NCI-H187 treated with DMSO at 0.1 percent for 48 hours (cell line): ENCODE data around the gene NLRP8.
"Not testable (repeated sequence)": the region's sequence is repeated elsewhere in the genome, so short reads cannot be mapped to it uniquely, and the experiment has no call there.

Experiments
- DNase-seq: peaks from one replicate; lab custom pipeline; 2025; lab: John Stamatoyannopoulos, UW

The NLRP8 gene

DNA sequence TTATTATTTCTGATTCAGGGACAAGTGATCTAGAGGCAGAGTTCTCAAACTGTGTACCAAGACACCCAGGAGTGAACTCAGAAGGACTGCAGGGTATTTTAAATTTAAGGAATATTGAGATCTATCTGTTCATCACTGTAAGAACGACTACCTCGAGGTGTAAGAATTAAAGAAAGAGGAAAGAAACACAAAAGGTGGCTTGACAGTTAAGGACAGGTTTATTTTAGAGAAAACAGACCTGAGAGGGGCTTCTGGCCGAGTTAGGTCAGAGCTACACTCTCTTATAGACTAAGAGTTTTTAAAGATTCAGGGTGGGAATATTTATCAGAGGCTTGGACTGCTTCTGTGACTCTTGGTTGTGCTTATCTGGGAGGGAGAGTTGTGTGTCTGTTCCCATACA is 26.4 kb downstream of the NLRP8 start:
- DNase-seq, result no peak

DNA sequence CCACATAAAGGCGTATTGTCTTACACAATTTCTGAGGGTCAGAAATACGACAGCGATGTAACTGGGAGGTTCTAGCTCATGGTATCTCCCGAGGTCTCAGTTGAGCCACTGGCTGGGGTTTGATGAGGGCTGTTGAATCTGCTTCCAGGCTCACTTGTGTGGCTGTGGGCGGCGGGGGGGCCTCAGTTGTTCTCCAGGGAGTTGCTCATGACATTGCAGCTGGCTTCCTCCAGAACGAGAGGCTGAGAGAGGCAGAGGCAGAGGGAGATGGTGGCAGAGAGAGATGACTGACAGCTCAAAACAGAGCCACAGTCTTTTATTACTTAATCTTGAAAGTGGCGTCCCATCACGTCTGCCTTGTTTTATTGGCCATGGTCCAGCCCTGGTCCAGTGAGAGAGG is 32.8 kb downstream of the NLRP8 start:
- no peak for DNase-seq

DNA sequence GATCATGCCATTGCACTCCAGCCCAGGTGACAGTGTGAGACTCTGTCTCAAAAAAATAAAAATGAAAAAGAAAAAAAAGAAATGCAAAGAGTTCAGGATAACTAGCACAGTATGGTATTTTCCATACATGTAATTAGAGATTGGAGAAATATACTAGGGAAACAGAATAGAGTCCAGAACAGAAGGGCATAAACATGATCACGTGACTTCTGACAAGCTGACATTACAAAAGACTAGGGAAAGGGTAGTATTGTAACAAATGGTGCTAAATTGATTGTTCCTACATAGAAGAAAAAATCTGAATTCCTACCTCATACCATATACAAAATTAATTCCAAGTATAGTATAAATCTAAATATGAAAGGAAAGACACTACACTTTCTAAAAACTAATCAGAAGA is 37.6 kb downstream of the NLRP8 start:
- DNase-seq, result no peak

DNA sequence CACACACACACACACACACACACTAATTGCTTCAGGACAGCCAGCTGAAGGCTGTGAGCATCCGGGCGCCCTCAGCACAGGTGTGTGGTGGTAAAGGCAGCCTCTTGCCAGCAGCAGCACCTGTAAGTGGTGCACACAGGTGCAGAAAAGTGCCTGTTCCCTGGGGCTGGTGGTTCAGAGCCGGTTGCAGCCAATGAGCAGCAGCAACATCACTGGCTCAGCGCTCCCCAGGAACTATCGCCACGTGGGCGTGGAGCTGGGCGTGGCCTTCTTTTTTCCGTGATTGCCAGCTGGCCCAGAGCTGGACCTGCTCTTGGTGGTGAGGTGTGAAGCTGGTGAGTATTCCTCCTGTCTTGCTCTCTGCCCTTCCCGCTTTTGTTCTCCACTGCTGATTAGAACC is 38.9 kb downstream of the NLRP8 start, which contains the start of gene NLRP5:
Gene NLRP5, plus strand, starts transcription at position 289 of the 400 bp plus-strand sequence.
- no peak for DNase-seq

DNA sequence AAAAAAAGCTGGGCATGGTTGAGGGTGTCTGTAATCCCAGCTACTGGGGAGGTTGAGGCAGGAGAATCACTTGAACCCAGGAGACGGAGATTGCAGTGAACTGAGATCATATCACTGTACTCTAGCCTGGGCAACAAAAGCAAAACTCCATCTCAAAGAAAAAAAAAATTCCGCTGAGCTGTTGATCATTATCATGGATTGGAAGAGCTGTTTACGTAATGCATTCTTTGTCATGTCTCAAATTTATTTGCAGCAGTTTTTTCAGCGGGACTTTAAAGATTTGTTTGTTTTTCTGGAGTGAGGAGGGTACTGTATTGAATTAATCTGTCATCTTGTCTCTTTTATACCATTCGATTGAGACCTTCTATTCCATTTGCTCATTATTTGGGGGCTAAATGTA is 43.2 kb downstream of the NLRP8 start:
- DNase-seq, result no peak

DNA sequence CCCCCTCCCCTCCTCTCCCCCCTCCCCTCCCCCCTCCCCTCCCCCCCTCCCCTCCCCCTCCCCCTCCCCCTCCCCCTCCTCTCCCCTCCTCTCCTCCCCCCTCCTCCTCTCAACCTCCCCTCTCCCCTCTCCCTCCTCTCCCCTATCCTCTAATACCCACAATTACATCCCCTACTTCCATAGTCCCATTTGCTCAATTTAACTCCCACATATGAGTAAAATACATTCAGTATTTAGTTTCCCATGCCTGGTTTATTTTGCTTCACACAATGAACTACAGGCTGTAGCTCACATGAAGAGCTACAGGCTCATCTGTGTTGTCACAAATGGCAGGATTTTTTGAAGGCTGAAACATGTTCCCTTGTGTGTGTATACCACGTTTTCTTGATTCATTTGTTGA is 45.9 kb downstream of the NLRP8 start:
- no peak for DNase-seq

DNA sequence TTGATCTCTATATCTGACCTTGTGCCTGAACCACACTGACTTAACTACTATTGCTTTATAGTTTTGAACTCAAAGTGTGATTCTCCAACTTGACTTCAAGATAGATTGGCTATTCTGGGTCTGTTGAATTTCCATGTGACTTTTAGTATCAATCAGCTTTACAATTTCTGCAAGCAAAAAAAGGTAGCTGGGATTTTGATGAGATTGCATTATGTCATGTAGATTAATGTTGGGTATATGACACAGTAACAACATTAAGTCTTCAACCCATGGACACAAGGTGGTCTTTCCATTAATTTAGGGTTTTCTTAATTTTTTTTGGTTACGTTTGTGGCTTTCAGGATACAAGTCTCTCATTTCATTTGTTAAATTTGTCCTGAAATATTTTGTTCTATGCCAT is 67.1 kb downstream of the NLRP8 start:
- DNase-seq, result no peak

DNA sequence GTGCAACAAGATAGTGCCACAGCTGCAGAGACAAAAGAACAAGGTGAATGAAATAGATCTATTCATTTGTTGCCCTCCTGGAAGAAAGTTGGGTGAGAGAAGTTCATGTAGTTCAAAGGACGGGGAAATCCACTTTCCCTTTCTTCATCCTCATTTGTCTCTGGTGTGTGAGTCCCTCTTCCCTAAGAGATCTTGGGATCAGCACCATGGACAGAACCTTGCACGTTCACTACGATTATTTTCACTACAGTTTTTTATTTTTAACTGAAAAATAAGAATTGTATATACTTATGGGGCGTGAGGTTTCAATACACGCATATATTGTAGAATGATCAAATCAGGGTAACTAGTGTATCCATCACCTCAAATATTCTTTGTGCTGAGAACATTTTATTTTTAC is 68.1 kb downstream of the NLRP8 start:
- DNase-seq, result no peak

DNA sequence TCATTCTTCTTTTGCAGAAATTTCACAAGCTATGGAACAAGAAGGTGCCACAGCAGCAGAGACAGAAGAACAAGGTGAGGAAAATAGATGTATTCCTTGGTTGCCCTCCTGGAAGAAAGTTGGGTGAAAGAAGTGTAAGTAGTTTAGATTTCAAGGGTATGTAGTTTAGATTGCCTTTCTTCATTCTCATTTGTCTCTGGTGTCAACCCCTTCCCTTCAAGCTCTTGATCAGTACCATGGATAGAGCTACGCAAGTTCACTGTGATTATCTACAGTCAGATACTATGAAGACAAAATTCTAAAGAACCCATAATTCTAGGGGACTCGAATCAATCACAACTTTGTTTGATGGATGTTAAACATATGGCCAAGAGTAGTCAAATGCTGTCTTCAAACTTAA is 71.7 kb downstream of the NLRP8 start:
- DNase-seq, result not testable (repeated sequence)

DNA sequence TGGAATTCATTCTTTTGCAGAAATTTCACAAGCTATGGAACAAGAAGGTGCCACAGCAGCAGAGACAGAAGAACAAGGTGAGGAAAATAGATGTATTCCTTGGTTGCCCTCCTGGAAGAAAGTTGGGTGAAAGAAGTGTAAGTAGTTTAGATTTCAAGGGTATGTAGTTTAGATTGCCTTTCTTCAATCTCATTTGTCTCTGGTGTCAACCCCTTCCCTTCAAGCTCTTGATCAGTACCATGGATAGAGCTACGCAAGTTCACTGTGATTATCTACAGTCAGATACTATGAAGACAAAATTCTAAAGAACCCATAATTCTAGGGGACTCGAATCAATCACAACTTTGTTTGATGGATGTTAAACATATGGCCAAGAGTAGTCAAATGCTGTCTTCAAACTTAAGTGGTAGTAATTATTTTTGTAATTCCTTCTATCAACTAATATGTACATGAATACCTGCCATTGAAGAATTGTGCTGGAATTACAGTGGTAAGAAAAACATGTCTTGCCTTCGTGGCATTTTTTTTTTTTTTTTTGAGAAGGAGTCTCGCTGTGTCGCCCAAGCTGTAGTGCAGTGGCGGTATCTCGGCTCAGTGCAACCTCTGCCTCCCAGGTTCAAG is 72.8 kb downstream of the NLRP8 start:
- not testable (repeated sequence) for DNase-seq

DNA sequence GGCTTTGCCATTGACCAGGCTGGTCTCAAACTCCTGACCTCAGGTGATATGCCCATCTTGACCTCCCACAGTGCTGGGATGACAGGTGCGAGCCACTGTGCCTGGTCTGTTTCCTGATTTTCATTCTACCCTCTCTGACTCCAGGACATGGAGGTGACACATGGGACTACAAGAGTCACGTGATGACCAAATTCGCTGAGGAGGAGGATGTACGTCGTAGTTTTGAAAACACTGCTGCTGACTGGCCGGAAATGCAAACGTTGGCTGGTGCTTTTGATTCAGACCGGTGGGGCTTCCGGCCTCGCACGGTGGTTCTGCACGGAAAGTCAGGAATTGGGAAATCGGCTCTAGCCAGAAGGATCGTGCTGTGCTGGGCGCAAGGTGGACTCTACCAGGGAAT is 79.1 kb downstream of the NLRP8 start:
- no peak for DNase-seq
